ENCODE measurements around the gene ACER3.
"Not testable (repeated sequence)": the region's sequence is repeated elsewhere in the genome, so short reads cannot be mapped to it uniquely, and the experiment has no call there.

ACER3 gene

DNA sequence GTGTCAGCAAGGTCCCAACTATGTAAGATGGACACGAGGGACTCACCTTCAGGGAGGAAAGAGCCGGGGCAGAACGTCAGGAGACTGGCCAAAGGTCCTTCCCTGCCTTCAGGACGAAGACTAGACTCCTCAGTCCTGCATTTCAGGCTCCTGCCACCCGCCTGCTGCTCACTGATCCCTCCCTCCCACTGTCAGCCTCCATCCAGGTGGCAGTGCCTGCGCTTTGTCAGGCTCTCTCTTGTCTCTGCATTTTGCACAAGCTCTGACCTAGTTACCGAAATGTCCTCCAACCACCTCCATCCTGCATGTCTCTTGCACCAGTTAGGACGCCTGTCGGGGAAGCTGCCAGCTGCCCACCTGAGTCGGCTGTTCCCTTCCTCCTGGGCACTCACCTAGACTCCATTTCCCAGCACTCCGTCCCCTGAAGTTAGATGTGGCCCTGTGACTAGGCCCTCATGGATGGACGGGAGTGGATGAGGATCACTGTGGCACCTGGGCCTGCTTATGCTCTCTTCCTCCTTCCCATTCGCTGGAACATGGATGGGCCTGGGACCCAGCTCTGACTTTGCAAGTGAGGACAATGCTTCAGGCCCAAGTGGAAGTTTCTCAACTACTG, 181.5 kb downstream of the ACER3 start:
- no peak for DNase-seq

DNA sequence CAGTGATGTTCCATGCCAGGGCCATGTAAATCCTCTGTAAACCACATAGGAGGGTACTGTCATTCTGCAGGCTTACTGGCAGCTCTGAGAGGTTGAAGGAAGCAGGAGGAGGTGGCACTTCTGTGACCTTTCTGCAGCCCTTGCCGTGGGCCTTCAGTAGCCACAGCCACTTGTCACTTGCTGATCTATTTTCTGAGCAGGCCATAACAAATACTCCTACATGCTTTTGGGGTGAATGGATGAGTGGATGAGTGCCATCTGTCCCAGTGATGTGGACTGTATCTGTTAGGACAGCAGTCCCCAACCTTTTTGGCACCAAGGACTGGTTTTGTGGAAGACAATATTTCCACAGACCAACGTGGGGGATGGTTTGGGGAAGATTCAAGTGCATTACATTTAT, 183.6 kb downstream of the ACER3 start:
- DNase-seq, result no peak

DNA sequence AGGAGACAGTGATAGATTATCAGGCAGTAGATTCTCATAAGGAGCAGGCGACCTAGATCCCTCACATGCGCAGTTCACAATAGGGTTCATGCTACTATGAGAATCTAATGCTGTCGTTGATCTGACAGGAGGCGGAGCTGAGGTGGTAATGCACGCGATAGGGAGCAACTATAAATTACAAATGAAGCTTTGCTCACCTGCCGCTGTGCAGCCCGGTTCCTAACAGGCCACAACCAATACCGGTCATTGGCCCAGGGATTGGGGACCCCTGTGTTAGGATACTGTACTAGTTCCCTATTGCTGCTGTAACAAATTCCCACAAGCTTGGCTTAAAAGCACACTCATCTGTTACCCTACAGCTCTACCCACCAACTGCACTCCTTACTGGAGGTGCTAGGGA, 184.2 kb downstream of the ACER3 start:
- no peak for DNase-seq

DNA sequence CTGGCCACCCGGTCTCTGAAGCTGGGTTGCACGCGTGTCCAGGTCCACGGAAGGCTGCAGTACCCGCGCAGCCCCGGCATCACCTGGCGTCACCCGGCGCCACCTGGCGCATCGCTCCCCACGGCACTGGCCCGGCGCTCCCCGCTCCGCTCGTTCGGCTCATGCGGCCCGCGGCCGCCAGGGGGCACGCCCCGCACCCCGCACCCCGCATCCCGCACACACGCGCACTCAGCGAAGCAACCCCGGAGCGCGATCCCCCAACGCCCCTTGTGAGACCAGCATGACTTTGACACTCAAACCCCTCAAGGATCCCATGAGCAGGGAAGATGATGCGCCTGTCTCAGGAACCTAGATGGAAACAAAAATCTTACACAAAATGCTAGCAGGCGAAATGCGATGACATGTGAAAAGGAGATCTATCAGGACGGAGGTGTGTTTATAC, 185.4 kb downstream of the ACER3 start:
- DNase-seq, result peak; percentile 47

DNA sequence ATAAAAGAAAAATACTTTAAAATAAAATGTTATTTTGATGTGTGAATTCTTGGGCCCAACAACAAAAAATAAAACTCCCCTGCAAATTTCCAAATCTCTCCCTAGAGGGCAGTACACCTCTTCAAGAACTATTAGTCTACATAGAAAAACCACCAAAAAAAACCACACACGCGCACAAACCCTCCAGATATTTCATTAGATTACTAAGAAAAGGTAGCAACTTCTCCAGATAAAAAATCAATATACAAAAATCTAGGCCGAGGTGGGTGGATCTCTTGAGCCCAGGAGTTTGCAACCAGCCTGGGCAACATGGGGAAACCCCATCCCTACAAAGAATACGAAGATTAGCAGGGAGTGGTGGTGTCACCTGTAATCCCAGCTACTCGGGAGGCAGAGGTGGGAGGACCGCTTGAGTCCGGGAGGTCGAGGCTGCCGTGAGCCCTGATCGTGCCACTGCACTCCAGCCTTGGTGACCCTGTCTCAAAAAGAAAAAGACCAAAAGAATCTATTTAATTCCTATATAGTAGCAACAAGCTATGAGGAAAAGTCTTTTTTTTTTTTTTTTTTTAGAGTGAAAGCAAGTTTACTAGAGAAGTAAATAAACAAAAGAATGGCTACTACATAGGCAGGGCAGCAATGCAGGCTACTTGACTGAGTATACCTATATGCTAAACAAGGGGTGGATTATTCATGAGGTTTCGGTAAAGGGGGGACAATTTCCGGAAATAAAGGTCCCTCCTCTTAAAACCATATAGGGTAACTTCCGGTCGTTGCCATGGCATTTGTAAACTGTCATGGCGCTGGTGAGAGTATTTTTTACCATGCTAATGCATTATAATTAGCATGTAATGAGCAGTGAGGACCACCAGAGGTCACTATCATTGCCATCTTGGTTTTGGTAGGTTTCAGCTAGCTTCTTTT, 186.5 kb downstream of the ACER3 start:
- peak; percentile 88 for DNase-seq

DNA sequence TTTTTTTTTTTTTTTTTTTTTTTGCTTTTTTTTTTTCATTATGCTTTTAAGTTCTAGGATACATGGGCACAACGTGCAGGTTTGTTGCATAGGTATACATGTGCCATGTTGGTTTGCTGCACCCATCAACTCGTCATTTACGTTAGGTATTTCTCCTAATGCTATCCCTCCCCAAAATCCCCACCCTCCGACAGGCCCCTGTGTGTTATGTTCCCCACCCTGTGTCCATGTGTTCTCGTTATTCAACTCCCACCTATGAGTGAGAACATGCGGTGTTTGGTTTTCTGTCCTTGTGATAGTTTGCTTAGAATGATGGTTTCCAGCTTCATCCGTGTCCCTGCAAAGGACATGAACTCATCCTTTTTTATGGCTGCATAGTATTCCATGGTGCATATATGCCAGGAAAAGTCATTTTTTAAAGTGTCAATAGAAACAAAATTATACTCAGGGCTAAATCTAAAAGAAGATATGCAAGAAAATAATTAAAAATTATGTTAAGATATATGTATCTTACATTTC, 187.3 kb downstream of the ACER3 start:
- DNase-seq, result not testable (repeated sequence)

DNA sequence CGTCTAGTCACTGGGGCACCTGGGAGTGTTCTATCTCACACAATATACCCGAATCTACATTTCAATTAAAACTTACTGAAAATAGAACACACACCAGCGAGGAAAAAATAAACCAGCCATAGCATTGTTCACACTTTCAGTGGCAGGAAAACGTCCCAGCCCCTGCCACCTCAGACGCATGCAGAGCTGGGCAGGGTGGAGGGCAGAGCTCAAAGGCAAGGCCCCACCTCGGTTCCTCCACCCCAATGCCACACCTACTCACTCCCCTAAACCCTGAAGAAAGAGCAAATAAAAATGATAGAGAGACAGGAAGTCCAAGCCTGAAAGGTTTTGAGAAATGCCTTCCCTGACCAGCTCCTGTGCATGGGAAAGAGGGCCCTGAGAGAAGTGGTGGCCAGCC, 188.3 kb downstream of the ACER3 start:
- DNase-seq, result no peak

DNA sequence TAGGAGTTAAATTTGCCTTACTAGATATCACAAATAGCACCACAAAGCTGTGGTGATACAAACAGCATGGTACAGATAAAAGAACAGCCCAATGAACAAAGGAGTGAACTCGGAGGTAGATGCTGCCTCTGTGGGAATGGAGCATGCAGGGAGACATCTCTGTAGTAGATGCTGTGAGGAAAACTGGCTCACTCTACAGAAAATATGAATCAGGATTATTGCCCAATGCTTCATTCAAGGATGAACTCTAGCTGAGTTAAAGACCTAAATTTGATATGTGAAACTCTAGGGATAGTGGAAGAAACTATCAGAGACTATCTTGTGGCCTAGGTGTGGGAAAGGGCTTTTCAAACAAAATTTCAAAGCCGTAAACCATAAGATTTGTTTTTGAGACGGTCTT, 190.8 kb downstream of the ACER3 start:
- DNase-seq, result no peak

DNA sequence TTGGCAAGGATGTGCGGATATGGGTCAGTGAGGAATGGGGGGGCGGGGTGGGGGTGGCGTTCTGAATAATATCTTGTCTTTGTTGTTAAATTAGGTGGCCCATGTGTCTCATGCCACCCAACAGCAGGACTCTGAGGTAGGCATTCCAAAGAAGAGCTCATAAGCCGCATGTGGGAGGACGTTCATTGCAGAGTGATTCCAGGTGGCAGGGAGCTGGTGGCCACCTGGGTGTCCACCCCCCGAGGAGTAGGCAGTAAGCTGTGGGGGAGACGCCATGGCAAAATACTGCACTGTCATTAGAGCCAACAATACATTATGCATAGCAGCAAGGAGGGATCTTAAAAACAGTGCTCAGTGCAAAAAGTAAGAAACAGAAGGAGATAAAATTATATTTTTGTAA, 191.8 kb downstream of the ACER3 start:
- no peak for DNase-seq

DNA sequence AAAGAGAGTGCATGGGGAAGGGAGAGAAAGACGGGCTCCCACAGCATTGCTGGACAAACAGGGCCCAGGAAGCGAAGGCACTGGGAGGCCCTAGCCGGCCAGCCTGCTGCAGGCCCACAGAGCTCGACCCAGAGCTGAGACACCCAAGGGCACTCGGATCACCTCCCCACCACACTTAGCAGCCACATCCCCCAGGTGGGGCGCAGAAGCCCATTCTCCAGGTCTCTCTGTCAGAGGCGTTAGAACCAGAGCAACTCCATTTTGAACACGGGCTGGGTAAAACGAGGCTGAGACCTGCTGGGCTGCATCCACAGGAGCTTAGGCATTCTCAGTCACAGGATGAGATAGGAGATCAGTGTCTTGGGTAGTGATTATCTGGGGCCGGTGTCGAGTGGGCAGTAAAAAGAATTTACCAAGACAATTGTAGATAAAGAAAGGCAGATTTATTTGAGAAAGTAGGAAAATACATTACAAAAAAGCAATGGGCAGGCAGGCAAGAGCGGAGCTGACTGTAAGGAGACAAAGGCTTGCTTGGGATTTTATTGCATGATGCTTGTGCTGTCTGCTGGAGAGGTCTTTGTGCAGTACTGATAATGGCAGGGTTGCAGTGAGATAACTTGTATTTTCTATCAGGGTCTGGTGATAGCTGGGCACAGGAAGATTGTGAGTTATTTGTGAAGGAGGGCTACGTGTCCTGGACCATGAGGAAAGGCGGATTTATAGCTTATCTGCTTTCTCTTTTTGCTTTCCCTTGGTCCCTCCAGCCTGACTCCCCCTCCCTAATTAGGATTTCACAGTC, 192.7 kb downstream of the ACER3 start:
- DNase-seq, result no peak

DNA sequence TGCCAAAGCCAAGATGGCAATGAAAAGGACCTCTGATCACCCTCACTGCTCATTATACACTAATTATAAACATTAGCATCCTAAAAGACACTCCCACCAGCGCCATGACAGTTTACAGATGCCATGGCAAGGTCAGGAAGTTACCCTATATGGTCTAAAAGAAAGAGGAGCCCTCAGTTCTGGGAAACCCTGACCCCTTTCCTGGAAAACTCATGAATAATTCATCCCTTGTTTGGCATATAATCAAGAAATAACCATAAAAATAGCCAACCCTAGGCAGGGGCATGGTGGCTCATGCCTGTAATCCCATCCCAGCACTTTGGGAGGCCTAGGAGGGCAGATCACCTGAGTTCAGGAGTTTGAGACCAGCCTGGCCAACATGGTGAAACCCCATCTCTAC, 193.4 kb downstream of the ACER3 start:
- DNase-seq, result no peak

DNA sequence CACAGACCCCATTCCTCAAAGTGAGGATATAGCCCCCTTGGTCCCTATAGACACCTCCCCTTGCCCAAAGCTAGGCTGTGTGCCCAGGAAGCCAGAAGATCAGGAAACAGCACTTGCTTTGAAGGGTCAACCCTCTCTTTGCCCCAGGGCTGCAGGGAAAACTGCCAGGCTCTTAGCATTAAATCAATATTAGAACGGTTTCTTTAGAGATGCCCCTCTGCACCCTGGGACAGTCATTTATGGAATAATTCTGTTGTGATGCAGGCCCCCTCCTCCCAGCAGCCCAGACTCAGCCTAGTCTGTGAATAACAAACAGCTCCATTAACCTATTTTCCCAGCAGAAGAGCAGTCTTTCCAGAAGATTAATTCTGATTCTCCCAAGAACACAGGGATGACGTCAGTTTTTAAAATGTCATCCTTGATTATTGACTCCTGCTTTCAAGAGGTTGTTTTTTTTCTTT, 194.4 kb downstream of the ACER3 start:
- no peak for DNase-seq

DNA sequence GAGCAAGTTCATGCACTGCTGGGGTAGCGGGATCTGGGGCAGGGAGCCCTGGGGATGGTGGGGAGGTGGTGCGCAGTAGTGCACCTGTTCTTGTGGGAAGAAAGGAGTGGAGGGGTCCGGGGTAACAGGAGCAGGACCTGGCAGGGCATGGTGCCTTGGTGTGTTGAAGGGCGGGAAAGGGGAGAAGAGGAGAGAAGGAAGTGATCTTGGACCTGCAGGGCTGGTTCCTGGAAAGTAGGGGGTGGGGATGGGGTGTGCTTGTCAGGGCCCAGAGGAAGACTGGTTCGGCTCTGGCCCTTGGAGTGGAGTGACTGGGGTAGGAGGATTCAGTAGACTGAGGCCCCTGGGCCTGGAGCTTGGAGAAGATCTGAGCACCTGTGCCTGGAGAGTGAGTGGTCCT, 195.2 kb downstream of the ACER3 start:
- DNase-seq, result no peak

DNA sequence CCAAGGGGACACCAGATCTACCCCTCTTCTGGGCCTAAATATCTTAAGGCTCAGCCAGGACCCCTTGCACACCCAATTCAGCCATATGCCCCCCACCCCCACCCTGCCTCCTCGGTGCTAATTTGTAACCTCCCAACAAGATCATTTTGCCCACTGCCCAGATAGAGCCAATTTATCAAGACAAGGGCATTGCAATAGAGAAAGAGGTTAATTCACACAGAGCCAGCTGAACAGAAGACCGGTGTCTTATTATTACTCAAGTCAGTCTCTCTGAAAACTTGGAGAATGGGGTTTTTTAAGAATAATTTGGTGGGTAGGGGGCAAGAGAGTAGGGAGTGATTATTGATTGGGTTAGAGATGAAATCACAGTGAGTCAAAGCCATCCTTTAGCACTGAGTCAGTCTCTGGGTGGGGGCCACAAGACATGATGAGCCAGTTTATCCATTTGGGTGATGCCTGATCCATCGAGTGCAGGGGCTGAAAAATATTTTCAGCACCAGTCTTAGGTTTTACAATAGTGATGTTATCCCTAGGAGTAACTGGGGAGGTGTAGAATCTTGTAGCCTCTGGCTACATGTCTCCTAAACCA, 196.2 kb downstream of the ACER3 start:
- DNase-seq, result no peak

DNA sequence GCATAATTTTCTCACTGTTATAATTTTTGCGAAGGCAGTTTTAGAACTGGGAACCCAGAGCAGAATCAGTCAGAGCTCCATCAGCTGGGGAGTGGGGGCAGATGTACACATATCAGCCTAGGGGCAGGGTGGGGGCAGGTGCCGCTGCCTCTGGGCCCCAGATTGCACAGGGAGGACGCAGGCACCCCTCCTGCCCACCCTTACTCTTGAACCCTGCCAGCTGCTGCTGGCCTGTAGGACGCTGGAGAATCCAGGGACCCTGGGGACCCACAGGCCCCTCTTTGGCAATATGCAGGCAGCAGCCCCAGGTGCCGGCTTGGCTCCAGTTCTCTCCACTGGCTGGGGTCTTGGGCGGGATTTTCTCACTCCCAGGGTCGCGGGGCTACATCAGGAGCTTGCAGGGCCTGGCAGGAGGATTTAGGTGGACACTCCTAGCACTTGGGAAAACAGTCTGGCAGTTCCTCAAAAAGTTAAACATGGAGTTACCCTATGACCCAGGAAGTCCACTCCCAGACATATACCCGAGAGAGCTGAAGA, 197.3 kb downstream of the ACER3 start:
- DNase-seq, result no peak

DNA sequence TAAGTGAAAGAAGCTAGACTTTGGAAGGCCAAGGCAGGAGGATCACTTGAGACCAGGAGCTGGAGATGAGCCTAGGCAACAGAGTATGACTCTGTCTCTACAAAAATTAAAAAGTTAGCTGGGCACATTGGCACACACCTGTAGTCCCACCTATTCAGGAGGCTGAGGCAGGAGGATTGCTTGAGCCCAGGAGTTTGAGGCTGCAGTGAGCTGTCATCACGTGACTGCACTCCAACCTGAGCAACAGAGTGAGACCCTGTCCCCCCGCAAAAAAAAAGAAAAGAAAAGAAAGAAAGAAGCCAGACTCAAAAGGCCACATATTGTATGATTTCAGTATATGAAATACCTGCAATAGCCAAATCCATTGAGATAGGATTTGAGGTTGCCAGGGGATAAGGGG, 198.2 kb downstream of the ACER3 start:
- no peak for DNase-seq

DNA sequence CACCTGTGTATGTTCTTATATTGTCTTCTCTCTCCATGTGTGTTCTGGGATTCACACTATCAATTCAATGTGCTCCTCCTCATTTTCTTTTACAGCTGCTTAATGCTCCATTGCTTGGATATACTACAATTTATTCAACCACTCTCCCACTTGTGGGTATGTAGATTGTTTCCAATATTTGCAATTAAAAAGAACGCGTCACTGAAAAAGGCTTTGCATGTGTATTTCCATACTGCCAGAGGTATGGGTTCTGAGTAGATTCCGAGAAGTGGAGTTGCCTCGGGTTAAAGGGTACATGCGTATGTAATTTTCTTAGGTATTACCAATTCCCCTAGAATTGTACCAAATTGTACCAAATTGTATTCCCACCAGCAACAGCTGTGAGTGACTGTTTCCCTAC, 199.1 kb downstream of the ACER3 start:
- DNase-seq, result no peak

DNA sequence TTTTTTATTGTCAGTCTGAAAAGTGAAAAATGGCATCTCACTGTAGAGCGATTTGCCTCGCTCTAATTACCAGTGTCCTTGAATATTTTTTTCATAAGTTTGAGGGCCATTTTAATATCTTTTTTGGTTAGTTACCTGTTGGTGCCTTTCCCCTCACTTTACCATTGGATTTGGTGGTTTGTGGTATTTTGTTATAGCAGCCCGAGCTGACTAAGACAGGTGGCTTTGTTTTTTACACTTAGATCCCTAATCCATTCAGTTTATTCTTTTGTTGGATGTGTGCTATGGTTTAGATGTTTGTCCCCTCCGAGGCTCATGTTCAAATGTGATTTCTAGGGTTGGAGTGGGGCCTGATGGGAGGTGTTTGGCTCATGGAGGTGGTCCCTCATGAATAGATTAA, 199.5 kb downstream of the ACER3 start:
- no peak for DNase-seq

DNA sequence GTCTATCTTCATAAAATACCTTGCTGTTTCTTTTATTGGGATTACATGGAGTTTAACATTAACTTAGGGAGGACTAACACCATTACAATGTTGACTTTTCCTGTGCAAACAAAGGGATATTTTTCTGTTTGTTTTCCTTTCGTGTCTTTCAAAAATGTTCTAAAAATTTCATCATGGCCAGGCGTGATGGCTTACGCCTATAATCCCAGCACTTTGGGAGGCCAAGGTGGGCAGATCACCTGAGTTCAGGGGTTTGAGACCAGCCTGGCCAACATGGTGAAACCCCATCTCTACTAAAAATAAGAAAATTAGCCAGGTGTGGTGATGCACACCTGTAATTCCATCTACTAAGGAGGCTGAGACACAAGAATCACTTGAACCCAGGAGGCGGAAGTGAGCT, 200.5 kb downstream of the ACER3 start:
- not testable (repeated sequence) for DNase-seq

DNA sequence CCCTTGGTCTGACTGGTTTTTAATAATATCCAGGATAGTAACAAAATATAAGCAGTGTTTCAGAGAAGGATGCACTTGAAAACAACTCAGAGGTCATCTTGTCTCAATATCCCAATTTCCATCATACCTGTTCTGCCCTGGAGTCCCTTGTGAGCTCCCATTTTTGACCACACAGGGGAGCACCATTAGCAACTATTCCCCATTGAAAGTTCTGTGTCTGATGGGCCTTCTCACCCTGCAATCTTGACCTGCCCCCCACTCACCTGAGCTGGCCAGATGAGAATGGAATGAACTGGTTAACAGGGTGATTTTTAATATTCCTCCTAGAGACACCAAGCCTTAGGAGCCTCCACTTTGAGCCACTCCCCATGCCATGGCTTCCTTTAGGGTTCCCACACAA, 202.2 kb downstream of the ACER3 start:
- no peak for DNase-seq

DNA sequence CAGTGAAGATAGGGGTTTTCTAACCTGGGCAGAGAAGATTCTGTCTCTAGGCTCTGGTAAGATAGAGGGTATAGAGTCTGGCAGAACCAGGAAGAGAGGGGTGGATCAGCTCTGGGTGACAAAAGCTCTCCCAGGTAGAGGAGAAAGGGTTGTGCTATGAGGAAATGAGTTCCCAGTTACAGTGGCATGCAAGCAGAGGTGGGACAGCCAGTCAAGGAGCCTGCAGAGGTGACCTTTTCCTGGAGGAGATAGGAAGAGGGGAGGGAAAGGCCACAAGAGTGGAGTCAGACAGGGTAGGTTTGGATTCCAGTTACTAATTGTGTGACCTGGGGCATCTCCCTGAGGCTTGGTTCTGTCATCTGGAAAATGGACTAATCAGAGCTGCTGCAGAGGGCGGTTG, 202.7 kb downstream of the ACER3 start:
- DNase-seq, result no peak

DNA sequence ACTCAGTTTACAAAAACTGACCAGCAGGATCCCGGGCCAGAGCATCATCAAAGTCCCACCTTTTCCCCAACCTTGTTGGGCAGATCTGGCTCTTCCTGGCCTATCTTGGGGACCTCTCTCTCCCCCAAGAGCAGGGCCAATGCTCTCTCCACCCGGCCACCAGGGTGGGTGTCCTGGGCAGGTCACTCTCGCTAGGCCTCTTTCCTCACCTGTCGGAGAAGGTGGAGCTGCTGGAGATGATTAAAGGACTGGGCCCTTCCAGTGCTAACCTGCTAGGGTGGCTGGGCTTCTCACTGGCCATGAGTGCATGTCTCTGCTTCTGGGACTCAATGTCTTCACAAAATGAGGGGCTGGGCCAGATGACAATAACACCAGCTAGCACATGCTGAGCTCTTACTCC, 203.1 kb downstream of the ACER3 start:
- DNase-seq, result no peak

Data from NCI-H1436 (cell line).